Caco-2 (cell line): ENCODE data around the gene LRRC4C. TPM values are rescaled to one million over a fixed set of nuclear protein-coding genes. Genes with fewer than 3 reads are reported as not detected.

ENCODE experiments used
- BruUV-seq: library from RNA; stranded (reverse); fragments of 400-500 nt; replicated peaks from 2 replicates; lab custom pipeline; 2021; lab: Mats Ljungman, UMichigan
- CTCF ChIA-PET: fragments of 300-600 bp; sonication (Branson Sonifier 250); formaldehyde crosslinking; loops from one replicate; lab custom pipeline; 2022; ENCODE audit warnings: antibody characterized with exemption; lab: Charles Lee
- POLR2A ChIA-PET: fragments of 300-600 bp; sonication (Branson Sonifier 250); formaldehyde crosslinking; loops from one replicate; lab custom pipeline; 2022; ENCODE audit warnings: antibody characterized with exemption; lab: Charles Lee
- DNase-seq, 2 experiments: peaks; one replicate each; pipeline versions ENCODE4 v3.0.0 to v3.0.0-alpha.2; 2020 to 2022
- H3K27me3 ChIP-seq: replicated peaks from 2 replicates; pipeline ENCODE4 v1.6.0; 2011; ENCODE audit warnings: low read length; ENCODE audit not compliant: control insufficient read depth, insufficient read depth
- H3K36me3 ChIP-seq: 2 replicates; pipeline ENCODE4 v1.5.1; 2011; ENCODE audit warnings: low read length; ENCODE audit not compliant: control insufficient read depth, insufficient read depth
- H3K4me1 ChIP-seq: fragments of 250-450 bp; sonication (Bioruptor Pico); 2 replicates; pipeline ENCODE4 v1.5.1; 2020; ENCODE audit warnings: mild to moderate bottlenecking
- H3K4me3 ChIP-seq: 2 replicates; pipeline ENCODE4 v1.5.1; 2011; ENCODE audit warnings: low read depth, mild to moderate bottlenecking, control low read depth, low read length
- H3K9me3 ChIP-seq: fragments of 250-450 bp; sonication (Bioruptor Pico); 2 replicates; pipeline ENCODE4 v1.5.1; 2020; ENCODE audit warnings: mild to moderate bottlenecking, moderate library complexity
- H3K27ac Mint-ChIP-seq: one replicate; pipeline ENCODE4 v1.8.0; 2022; ENCODE audit warnings: mixed read lengths; ENCODE audit not compliant: unreplicated experiment
- H3K27me3 Mint-ChIP-seq: one replicate; pipeline ENCODE4 v1.8.0; 2022; ENCODE audit warnings: mixed read lengths; ENCODE audit not compliant: insufficient read depth, unreplicated experiment
- H3K36me3 Mint-ChIP-seq: one replicate; pipeline ENCODE4 v1.8.0; 2022; ENCODE audit warnings: mild to moderate bottlenecking, mixed read lengths; ENCODE audit not compliant: insufficient read depth, unreplicated experiment
- H3K4me1 Mint-ChIP-seq: one replicate; pipeline ENCODE4 v1.8.0; 2022; ENCODE audit warnings: low read depth, mixed read lengths; ENCODE audit not compliant: unreplicated experiment
- H3K4me3 Mint-ChIP-seq: one replicate; pipeline ENCODE4 v1.8.0; 2022; ENCODE audit warnings: mild to moderate bottlenecking, moderate library complexity, mixed read lengths; ENCODE audit not compliant: unreplicated experiment
- H3K9me3 Mint-ChIP-seq: one replicate; pipeline ENCODE4 v1.8.0; 2022; ENCODE audit warnings: mixed read lengths; ENCODE audit not compliant: unreplicated experiment
- CTCF ChIP-seq, 2 experiments: fragments of 200-600 bp in 1 of 2; IDR thresholded peaks; 1 replicate in 1 of 2; 2 replicates in 1 of 2; pipeline versions ENCODE4 v1.5.1 to v1.8.0; 2011 to 2022; ENCODE audit warnings: antibody characterized with exemption in 1 of 2, control low read depth in 1 of 2, inconsistent platforms in 1 of 2, low read depth in 1 of 2, low read length in 1 of 2, mild to moderate bottlenecking in 1 of 2, moderate library complexity in 1 of 2; ENCODE audit not compliant: insufficient read depth in 1 of 2, severe bottlenecking in 1 of 2, unreplicated experiment in 1 of 2
- intact Hi-C: fragments of 100-400 bp; cut with micrococcal nuclease; formaldehyde crosslinking; loops from one replicate; pipeline ENCODE4 v1.10.0; 2022; ENCODE audit not compliant: unreplicated experiment
- total RNA-seq: library from RNA; stranded (reverse); gene quantifications from 2 replicates; pipeline ENCODE4 v1.2.3, GENCODE V29; 2022

Gene LRRC4C
- total RNA-seq, 1 experiment from 2014 or later: not detected

DNA sequence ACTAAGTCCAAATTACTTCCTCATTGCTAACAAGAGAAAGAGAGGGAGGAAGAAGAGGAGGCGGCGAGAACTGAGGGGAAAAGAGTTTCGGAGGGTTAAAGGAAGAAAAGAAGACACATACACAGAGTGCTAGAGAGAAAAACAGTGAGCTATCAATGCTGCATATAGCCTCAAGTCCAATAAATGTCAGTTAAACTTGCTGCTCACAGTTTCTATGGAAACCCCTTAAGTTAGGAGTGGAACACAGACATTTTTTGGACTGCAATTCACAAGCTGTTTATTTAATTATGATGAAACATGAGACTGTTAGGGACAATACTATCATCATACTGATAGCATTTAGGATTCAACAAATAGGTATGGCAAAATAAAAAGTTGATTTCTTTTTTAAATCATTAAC is 1320.4 kb downstream of the LRRC4C start:
- CTCF ChIA-PET: no interaction called here
- DNase-seq: no peak

GRCh38 chr11:40134820-40135570 is 1324.5 kb downstream of the LRRC4C start:
- Histone ChIP-seq H3K27me3 (no peaks in the 10 kb centered on the region), H3K9me3 (no peaks in the 10 kb centered on the region), H3K4me1 (no peaks in the 10 kb centered on the region), H3K4me3 (no peak overlapping the region), H3K36me3 (no peaks in the 10 kb centered on the region)
- POLR2A ChIA-PET: no interaction called here
- no peak for DNase-seq
- Mint-ChIP-seq H3K4me3 (no peak overlapping the region), H3K4me1 (no peaks in the 10 kb centered on the region), H3K27ac (no peak overlapping the region), H3K27me3 (peaks cover 9% of the 10 kb centered on the region), H3K9me3 (no peaks in the 10 kb centered on the region), H3K36me3 (no peaks in the 10 kb centered on the region)
- intact Hi-C loops: no loop called here
- no peak for TF ChIP-seq CTCF (IDR thresholded peaks at IDR 0.05; ENCODE audit: insufficient read depth in 1 of 2, low read depth in 1 of 2, low read length in 1 of 2, severe bottlenecking in 1 of 2, unreplicated experiment in 1 of 2)
- CTCF ChIA-PET: no interaction called here
- no TSS peak for BruUV-seq

More for the DNA sequence above, 1320.4 kb downstream of the LRRC4C start:
- no peaks in the 10 kb centered on the region for H3K4me1 Mint-ChIP-seq
- Histone ChIP-seq H3K36me3 (no peaks in the 10 kb centered on the region), H3K27me3 (no peaks in the 10 kb centered on the region), H3K4me3 (no peak overlapping the region), H3K4me1 (no peaks in the 10 kb centered on the region), H3K9me3 (no peaks in the 10 kb centered on the region)
- no peak overlapping the region for H3K27ac Mint-ChIP-seq
- peaks cover 2% of the 10 kb centered on the region for H3K27me3 Mint-ChIP-seq
- no peak overlapping the region for H3K4me3 Mint-ChIP-seq
- H3K36me3 Mint-ChIP-seq: no peaks in the 10 kb centered on the region
- no peaks in the 10 kb centered on the region for H3K9me3 Mint-ChIP-seq
- intact Hi-C loops: no loop called here
- BruUV-seq: no TSS peak
- POLR2A ChIA-PET: no interaction called here
- no peak for TF ChIP-seq CTCF (IDR thresholded peaks at IDR 0.05; ENCODE audit: insufficient read depth in 1 of 2, low read depth in 1 of 2, low read length in 1 of 2, severe bottlenecking in 1 of 2, unreplicated experiment in 1 of 2)

GRCh38 chr11:40133498-40133897 is 1326.0 kb downstream of the LRRC4C start:
- POLR2A ChIA-PET: no interaction called here
- intact Hi-C loops: no loop called here
- Mint-ChIP-seq H3K4me3 (no peak overlapping the region), H3K9me3 (no peaks in the 10 kb centered on the region), H3K36me3 (no peaks in the 10 kb centered on the region), H3K27me3 (peaks cover 9% of the 10 kb centered on the region), H3K27ac (no peak overlapping the region), H3K4me1 (peaks cover 4% of the 10 kb centered on the region)
- BruUV-seq: no TSS peak
- no peak for DNase-seq
- no peaks in the 10 kb centered on the region for H3K4me1 ChIP-seq
- no peaks in the 10 kb centered on the region for H3K27me3 ChIP-seq
- no peak for TF ChIP-seq CTCF (IDR thresholded peaks at IDR 0.05; ENCODE audit: insufficient read depth in 1 of 2, low read depth in 1 of 2, low read length in 1 of 2, severe bottlenecking in 1 of 2, unreplicated experiment in 1 of 2)
- CTCF ChIA-PET: no interaction called here
- H3K9me3 ChIP-seq: no peaks in the 10 kb centered on the region
- H3K4me3 ChIP-seq: no peak overlapping the region
- no peaks in the 10 kb centered on the region for H3K36me3 ChIP-seq
